K562 (cell line): ENCODE data around the gene HS3ST2. TPM values are rescaled to one million over a fixed set of nuclear protein-coding genes. Genes with fewer than 3 reads are reported as not detected.

Experiments
- ATAC-seq: fragments of 200-7000 bp; cut with Tn5 transposase; 3 replicates; pipeline ENCODE4 v1.9.1; 2020; ENCODE audit warnings: moderate library complexity
- BruUV-seq: library from RNA; stranded (reverse); fragments of 400-500 nt; replicated peaks from 2 replicates; lab custom pipeline; 2021; lab: Mats Ljungman, UMichigan
- CTCF ChIA-PET: fragments of 300-600 bp; formaldehyde crosslinking; extraction: SDS; loops from one replicate; lab custom pipeline; 2021; ENCODE audit warnings: low intra/inter-chr PET ratio; lab: Yijun Ruan, JAX
- POLR2A ChIA-PET: fragments of 300-600, 350-650 bp; sonication (Branson Sonifier 250); formaldehyde crosslinking; extraction: SDS; loops from one replicate; lab custom pipeline; 2021; ENCODE audit warnings: antibody characterized with exemption, inconsistent platforms; lab: Yijun Ruan, JAX
- DNase-seq, 4 experiments: peaks; one replicate each; pipeline versions ENCODE4 v3.0.0 to v3.0.0-alpha.2; 2011 to 2018; ENCODE audit warnings: low spot score in 3 of 4, mixed read lengths in 3 of 4; ENCODE audit errors: extremely low read depth in 1 of 4
- FAIRE-seq: peaks from 2 replicates; lab custom pipeline; 2011; peaks lifted over from hg19 to GRCh38; lab: Jason Lieb, UNC
- H2AFZ ChIP-seq: 2 replicates; pipeline ENCODE4 v1.6.0; 2011; ENCODE audit warnings: low read depth, low read length, control low read depth, inconsistent platforms
- H3K27ac ChIP-seq: fragments of 200-600 bp; 3 replicates; pipeline ENCODE4 v1.8.0; 2011; ENCODE audit warnings: low read depth, mild to moderate bottlenecking, control low read depth, inconsistent platforms, low read length, moderate library complexity, mixed read lengths; ENCODE audit errors: extremely low read depth
- H3K27me3 ChIP-seq, 2 experiments: fragments of 300-600 bp in 1 of 2; 2 replicates in 1 of 2; 3 replicates in 1 of 2; pipeline versions ENCODE4 v1.6.0 to v1.8.0; 2011; ENCODE audit warnings: inconsistent platforms in 2 of 2, low read length in 2 of 2, mild to moderate bottlenecking in 1 of 2, mixed read lengths in 1 of 2, moderate library complexity in 1 of 2; ENCODE audit not compliant: control insufficient read depth in 2 of 2, insufficient read depth in 2 of 2
- H3K36me3 ChIP-seq: fragments of 300-600 bp; 3 replicates; pipeline ENCODE4 v1.8.0; 2011; ENCODE audit warnings: mild to moderate bottlenecking, low read length, inconsistent platforms; ENCODE audit not compliant: control insufficient read depth, insufficient read depth
- H3K4me1 ChIP-seq, 2 experiments: fragments of 200-600 bp in 1 of 2; replicated peaks in 1 of 2; 2 replicates in 1 of 2; 3 replicates in 1 of 2; pipeline versions ENCODE4 v1.5.1 to v1.8.0; 2011; ENCODE audit warnings: inconsistent platforms in 2 of 2, low read length in 2 of 2, mild to moderate bottlenecking in 1 of 2, mixed read lengths in 1 of 2, moderate library complexity in 1 of 2; ENCODE audit not compliant: control insufficient read depth in 2 of 2, insufficient read depth in 2 of 2
- H3K4me2 ChIP-seq: 2 replicates; pipeline ENCODE4 v1.6.1; 2011; ENCODE audit warnings: low read length, control low read depth, inconsistent platforms, mixed read lengths; ENCODE audit not compliant: insufficient read depth
- H3K4me3 ChIP-seq: fragments of 200-600 bp; sonication (generic), shearing (Covaris generic); 2 replicates; pipeline ENCODE4 v1.5.1; 2016; ENCODE audit warnings: control low read depth, inconsistent platforms
- H3K79me2 ChIP-seq: fragments of 200-600 bp; 3 replicates; pipeline ENCODE4 v1.8.0; 2011; ENCODE audit warnings: low read length, inconsistent platforms; ENCODE audit not compliant: control insufficient read depth, insufficient read depth
- H3K9ac ChIP-seq, 2 experiments: 2 replicates each; pipeline versions ENCODE4 v1.6.0 to v1.6.1; 2011; ENCODE audit warnings: low read depth in 2 of 2, low read length in 2 of 2, control low read depth in 1 of 2, inconsistent platforms in 1 of 2, mild to moderate bottlenecking in 1 of 2, mixed read lengths in 1 of 2; ENCODE audit not compliant: insufficient read depth in 1 of 2
- H3K9me1 ChIP-seq: one replicate; pipeline ENCODE4 v1.6.0; 2011; ENCODE audit warnings: inconsistent platforms, mild to moderate bottlenecking, low read length, moderate library complexity; ENCODE audit not compliant: control insufficient read depth, insufficient read depth
- H3K9me3 ChIP-seq: replicated peaks from 2 replicates; pipeline ENCODE4 v1.5.1; 2011; ENCODE audit warnings: low read depth, low read length, inconsistent platforms; ENCODE audit not compliant: control insufficient read depth, insufficient read depth
- H4K20me1 ChIP-seq: replicated peaks from 2 replicates; pipeline ENCODE4 v1.6.1; 2011; ENCODE audit warnings: low read length, inconsistent platforms, mixed read lengths; ENCODE audit not compliant: control insufficient read depth, insufficient read depth
- MCM7 ChIP-seq, 2 experiments: fragments of 450-650 bp; IDR thresholded peaks; 2 replicates each; pipeline ENCODE4 v1.6.1; 2016 to 2018
- THRB ChIP-seq: fragments of 450-650 bp; formaldehyde crosslinking; conservative IDR thresholded peaks from 2 replicates; pipeline ENCODE4 v1.4.0; 2022; ENCODE audit warnings: mild to moderate bottlenecking, missing genetic modification characterization
- WGBS: fragments of 100-300 bp; shearing (Covaris generic); methylation state at CpG from one replicate; pipeline ENCODE4 v1.1.6; 2016; ENCODE audit warnings: low coverage, mixed read lengths; ENCODE audit not compliant: insufficient coverage; ENCODE audit errors: missing lambda C conversion rate; 5-methylcytosine and 5-hydroxymethylcytosine counted together
- in situ Hi-C: fragments of 300-500 bp; cut with MboI; formaldehyde crosslinking; loops from 4 replicates; pipeline ENCODE4 v1.15.0; 2018; ENCODE audit warnings: inconsistent platforms, mixed read lengths
- intact Hi-C: fragments of 100-400 bp; cut with micrococcal nuclease; formaldehyde crosslinking; loops from 2 replicates; pipeline ENCODE4 v1.14.2; 2022
- polyA plus RNA-seq, 8 experiments: library from polyadenylated mRNA; depleted of rRNA in 4 of 8; stranded (reverse) in 5 of 8; unstranded in 3 of 8; fragments of >200 nt; fragmentation: Nextera tagmentation in 2 of 8; fragmentation: Illumina TruSeq in 1 of 8; extraction: Ambion mirVana in 2 of 8; extraction: Trizol in 1 of 8; gene quantifications; 2 replicates each; pipeline versions ENCODE4 v1.2.1 to v1.2.3, GENCODE V29; 2011 to 2014; ENCODE audit warnings: inconsistent platforms in 1 of 8, missing spikeins in 1 of 8
- total RNA-seq, 7 experiments: library from RNA; depleted of rRNA in 6 of 7; stranded (reverse); fragments of >200 nt in 6 of 7; fragmentation: Illumina TruSeq in 2 of 7; extraction: Trizol in 2 of 7; gene quantifications; 2 replicates each; pipeline versions ENCODE4 v1.2.1 to v1.2.3, GENCODE V29; 2011 to 2021; ENCODE audit warnings: low replicate concordance in 1 of 7
- TF ChIP-seq, protein P1 (sequence below): fragments of 250-450 bp; sonication (Bioruptor Pico); IDR thresholded peaks from 2 replicates; pipeline ENCODE4 v1.4.0; 2020; ENCODE audit warnings: mild to moderate bottlenecking, moderate library complexity

HS3ST2 gene
- total and polyA plus RNA-seq, 9 of the 15 experiments (the other 6 are each of a cell fraction or from before 2014, with no cell fraction given) = not detected

- H3K4me3 ChIP-seq = no peak overlapping the region
- 0% methylated on average over 2 of the region's 2 CpGs for WGBS
- no peaks in the 10 kb centered on the region for H3K79me2 ChIP-seq
- TF ChIP-seq, protein P1, sequence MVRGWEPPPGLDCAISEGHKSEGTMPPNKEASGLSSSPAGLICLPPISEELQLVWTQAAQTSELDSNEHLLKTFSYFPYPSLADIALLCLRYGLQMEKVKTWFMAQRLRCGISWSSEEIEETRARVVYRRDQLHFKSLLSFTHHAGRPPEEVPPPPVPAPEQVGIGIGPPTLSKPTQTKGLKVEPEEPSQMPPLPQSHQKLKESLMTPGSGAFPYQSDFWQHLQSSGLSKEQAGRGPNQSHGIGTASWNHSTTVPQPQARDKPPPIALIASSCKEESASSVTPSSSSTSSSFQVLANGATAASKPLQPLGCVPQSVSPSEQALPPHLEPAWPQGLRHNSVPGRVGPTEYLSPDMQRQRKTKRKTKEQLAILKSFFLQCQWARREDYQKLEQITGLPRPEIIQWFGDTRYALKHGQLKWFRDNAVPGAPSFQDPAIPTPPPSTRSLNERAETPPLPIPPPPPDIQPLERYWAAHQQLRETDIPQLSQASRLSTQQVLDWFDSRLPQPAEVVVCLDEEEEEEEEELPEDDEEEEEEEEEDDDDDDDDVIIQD = no peak
- TF ChIP-seq THRB (no peak), MCM7 (IDR thresholded peaks at IDR 0.05) (no peak)
- POLR2A ChIA-PET = no interaction called here
- no peaks in the 10 kb centered on the region for H3K9me1 ChIP-seq
- no peaks in the 10 kb centered on the region for H4K20me1 ChIP-seq
- intact Hi-C loops = no loop called here
- no TSS peak for BruUV-seq
- no peak overlapping the region for H3K9ac ChIP-seq
- no peak overlapping the region for H3K4me2 ChIP-seq
- no peak overlapping the region for H3K27ac ChIP-seq
- ATAC-seq (no peak), FAIRE-seq (no peak), DNase-seq (no peak)
- no peaks in the 10 kb centered on the region for H3K4me1 ChIP-seq
- no peaks in the 10 kb centered on the region for H3K36me3 ChIP-seq
- CTCF ChIA-PET = no interaction called here
- H3K9me3 ChIP-seq = no peaks in the 10 kb centered on the region
- no peak overlapping the region for H2AFZ ChIP-seq
- H3K27me3 ChIP-seq = no peaks in the 10 kb centered on the region
- in situ Hi-C loops = no loop called here
These were observed 128.1 kb downstream of the HS3ST2 start for GRCh38 chr16:22941970-22942501.
